RWPE2 (cell line): ENCODE measurements around the gene FOXO1.

Source experiments
- ATAC-seq: fragments of 200-7000 bp; cut with Tn5 transposase; 3 replicates; pipeline ENCODE4 v1.9.1; 2021; ENCODE audit warnings: low read depth
- DNase-seq: peaks from one replicate; pipeline ENCODE4 v3.0.0-alpha.2; 2020; ENCODE audit warnings: low spot score
- H3K27ac ChIP-seq: fragments of 450-650 bp; 2 replicates; pipeline ENCODE4 v1.5.1; 2017; ENCODE audit warnings: mild to moderate bottlenecking; ENCODE audit not compliant: poor library complexity, severe bottlenecking
- H3K27me3 ChIP-seq: fragments of 250-450 bp; sonication (Bioruptor Pico); 2 replicates; pipeline ENCODE4 v1.5.1; 2021; ENCODE audit warnings: mild to moderate bottlenecking, moderate library complexity; ENCODE audit not compliant: insufficient read depth, poor library complexity, severe bottlenecking
- H3K36me3 ChIP-seq: fragments of 250-450 bp; sonication (Bioruptor Pico); 2 replicates; pipeline ENCODE4 v1.5.1; 2020; ENCODE audit warnings: low read depth, mild to moderate bottlenecking, moderate library complexity
- H3K4me1 ChIP-seq: fragments of 250-450 bp; sonication (Bioruptor Pico); 2 replicates; pipeline ENCODE4 v1.5.1; 2021; ENCODE audit warnings: mild to moderate bottlenecking, moderate library complexity; ENCODE audit not compliant: insufficient read depth, poor library complexity, severe bottlenecking
- H3K4me3 ChIP-seq: fragments of 250-450 bp; sonication (Bioruptor Pico); 2 replicates; pipeline ENCODE4 v1.5.1; 2021; ENCODE audit warnings: mild to moderate bottlenecking, moderate library complexity; ENCODE audit not compliant: severe bottlenecking
- H3K9me3 ChIP-seq: fragments of 250-450 bp; sonication (Bioruptor Pico); 2 replicates; pipeline ENCODE4 v1.5.1; 2021; ENCODE audit warnings: mild to moderate bottlenecking, moderate library complexity; ENCODE audit not compliant: severe bottlenecking
- TF ChIP-seq, protein P1 (sequence below): fragments of 450-650 bp; IDR thresholded peaks from one replicate; pipeline ENCODE4 v1.5.1; 2017; ENCODE audit warnings: mild to moderate bottlenecking, moderate library complexity; ENCODE audit not compliant: poor library complexity, severe bottlenecking

The FOXO1 gene

DNA sequence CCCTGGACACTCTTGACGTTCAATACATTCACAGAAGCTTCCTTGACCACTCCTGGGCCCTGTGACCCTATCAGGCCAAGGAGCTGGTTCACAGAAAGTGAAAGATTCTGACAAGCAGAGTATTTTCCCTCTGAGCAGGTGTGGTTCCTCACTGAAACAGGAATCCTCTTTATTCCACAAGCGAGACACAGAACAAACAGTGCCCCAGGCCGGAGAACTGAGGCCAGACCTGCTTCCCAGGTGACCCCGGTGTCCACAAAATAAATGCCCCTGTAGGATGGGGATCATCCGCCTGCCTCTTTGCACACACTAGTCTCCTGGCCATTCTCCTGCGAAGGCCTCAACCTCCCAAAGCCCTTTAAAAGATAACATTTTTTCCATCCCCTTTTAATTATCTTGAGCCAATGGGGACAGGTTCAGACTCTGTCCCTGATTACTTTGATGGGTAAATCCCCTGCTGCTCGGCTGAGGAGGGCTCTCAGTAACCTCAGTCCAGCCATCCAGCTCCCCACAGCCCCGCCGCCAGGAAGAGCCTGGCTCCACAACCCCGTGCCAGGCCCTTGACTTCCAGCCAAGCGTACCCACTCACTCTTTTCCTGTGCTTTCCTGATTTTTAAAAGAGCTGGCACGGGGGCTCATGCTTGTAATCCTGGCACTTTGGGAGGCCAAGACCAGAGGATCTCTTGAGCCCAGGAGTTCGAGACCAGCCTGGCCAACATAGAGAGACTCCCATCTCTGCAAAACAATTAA is 129.1 kb downstream of the FOXO1 start:
- no peak for ATAC-seq
- peaks cover 17% of the 10 kb centered on the region for H3K4me1 ChIP-seq
- TF ChIP-seq, protein P1, sequence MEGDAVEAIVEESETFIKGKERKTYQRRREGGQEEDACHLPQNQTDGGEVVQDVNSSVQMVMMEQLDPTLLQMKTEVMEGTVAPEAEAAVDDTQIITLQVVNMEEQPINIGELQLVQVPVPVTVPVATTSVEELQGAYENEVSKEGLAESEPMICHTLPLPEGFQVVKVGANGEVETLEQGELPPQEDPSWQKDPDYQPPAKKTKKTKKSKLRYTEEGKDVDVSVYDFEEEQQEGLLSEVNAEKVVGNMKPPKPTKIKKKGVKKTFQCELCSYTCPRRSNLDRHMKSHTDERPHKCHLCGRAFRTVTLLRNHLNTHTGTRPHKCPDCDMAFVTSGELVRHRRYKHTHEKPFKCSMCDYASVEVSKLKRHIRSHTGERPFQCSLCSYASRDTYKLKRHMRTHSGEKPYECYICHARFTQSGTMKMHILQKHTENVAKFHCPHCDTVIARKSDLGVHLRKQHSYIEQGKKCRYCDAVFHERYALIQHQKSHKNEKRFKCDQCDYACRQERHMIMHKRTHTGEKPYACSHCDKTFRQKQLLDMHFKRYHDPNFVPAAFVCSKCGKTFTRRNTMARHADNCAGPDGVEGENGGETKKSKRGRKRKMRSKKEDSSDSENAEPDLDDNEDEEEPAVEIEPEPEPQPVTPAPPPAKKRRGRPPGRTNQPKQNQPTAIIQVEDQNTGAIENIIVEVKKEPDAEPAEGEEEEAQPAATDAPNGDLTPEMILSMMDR, result no peak
- H3K36me3 ChIP-seq, result no peaks in the 10 kb centered on the region
- no peak for DNase-seq
- H3K27me3 ChIP-seq, result no peaks in the 10 kb centered on the region
- H3K27ac ChIP-seq, result no peak overlapping the region
- no peaks in the 10 kb centered on the region for H3K9me3 ChIP-seq
- H3K4me3 ChIP-seq, result no peak overlapping the region

DNA sequence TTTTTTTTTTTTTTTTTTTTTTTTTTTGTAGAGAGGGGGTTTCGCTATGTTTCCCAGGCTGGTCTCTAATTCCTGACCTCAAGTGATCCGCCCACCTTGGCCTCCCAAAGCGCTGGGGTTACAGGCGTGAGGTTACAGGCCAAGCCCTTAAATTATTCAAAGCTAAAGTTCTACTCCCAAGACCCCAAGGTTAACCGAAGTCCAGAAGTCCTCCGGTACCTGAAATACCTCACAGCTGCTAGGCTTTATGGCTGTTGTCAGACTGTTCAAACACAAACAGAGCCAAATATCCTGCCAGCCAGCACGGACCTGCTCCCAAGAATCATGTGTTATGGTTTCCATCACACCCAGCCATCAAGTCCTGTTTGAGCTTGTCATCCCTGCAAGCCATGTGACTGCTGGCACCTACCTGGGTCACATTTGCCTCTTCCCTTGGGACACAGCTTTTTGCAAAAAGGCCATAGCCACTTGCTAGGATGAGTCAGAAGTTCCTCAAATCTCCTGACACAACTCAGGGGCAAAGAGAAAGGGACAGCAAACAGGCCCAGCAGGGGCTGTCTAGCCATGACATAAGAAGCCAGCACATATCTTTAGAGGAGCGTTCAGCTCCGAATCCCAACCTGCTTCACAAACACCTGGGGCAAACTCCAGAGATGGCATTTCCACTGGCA is 129.9 kb downstream of the FOXO1 start:
- TF ChIP-seq, protein P1, result no peak
- no peak overlapping the region for H3K4me3 ChIP-seq

DNA sequence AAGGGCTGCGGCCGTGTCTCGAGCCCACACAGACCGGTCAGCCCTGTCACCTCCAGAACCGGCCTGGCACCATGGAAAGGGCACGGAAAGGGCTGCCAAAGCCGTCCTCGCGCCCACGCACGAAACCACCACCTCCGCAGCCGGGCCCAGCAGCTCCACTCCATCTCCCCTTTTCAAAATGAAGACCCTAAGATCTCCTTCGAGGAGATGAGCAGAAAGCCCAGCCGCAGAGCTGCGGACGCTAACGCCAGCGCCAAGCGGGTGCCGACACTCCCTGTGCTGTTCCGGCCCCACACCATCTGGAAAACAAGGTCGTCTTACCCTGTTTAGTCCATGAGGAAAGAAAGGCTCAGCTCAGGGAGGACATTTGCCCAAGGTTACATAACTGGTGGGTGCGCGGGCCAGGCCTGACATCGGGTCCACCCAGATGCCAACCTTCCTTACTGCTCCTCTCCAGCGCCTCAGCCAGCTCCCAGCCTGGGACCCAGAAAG is 131.1 kb downstream of the FOXO1 start:
- Histone ChIP-seq H3K9me3 (no peaks in the 10 kb centered on the region), H3K36me3 (no peaks in the 10 kb centered on the region), H3K27me3 (no peaks in the 10 kb centered on the region), H3K4me3 (no peak overlapping the region), H3K4me1 (peaks cover 12% of the 10 kb centered on the region), H3K27ac (no peak overlapping the region)
- TF ChIP-seq, protein P1, result no peak
- ATAC-seq, result no peak
- DNase-seq, result no peak

More for the DNA sequence above, 129.9 kb downstream of the FOXO1 start:
- H3K4me1 ChIP-seq, result peaks cover 17% of the 10 kb centered on the region
- ATAC-seq, result no peak
- H3K27ac ChIP-seq, result no peak overlapping the region
- no peaks in the 10 kb centered on the region for H3K36me3 ChIP-seq
- DNase-seq, result no peak
- H3K9me3 ChIP-seq, result no peaks in the 10 kb centered on the region
- H3K27me3 ChIP-seq, result no peaks in the 10 kb centered on the region

DNA sequence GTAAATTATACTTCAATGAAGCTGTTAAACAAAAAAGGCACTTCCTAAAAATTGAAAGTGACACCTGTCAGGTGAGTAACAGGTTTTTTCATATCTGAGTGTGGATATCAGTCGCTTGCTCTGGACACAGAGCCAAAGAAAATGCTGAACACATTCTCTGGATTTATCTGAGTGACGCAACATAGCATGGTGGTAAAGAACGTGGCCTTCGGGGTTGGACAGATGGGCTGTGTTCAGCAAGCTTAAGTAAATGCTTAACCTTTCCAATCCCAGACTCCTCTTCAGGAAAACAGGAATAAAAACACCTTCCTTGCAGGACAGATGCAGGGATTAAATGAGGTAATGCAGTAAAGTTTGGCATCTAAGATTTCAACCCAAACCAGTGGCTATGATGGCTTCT is 132.0 kb downstream of the FOXO1 start:
- TF ChIP-seq, protein P1, result no peak
- Histone ChIP-seq H3K4me1 (peaks cover 5% of the 10 kb centered on the region), H3K27ac (no peak overlapping the region), H3K9me3 (no peaks in the 10 kb centered on the region), H3K4me3 (no peak overlapping the region), H3K27me3 (no peaks in the 10 kb centered on the region), H3K36me3 (no peaks in the 10 kb centered on the region)
- ATAC-seq, result no peak
- DNase-seq, result no peak

DNA sequence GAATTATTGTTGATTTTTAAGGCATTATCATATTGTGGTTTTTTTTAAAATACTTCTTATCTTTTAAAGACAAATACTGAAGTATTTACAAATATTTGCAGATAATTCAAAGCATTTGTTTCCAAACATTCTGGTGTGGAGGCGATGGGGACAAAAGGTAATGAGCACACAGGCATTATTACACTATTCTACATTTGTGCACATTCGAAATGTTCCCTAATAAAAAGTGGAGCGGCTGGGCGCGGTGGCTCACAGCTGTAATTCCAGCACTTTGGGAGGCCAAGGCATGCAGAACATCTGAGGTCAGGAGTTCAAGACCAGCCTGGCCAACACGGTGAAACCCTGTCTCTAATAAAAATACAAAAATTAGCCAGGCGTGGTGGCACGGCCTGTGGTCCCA is 133.4 kb downstream of the FOXO1 start:
- Histone ChIP-seq H3K4me1 (peaks cover 5% of the 10 kb centered on the region), H3K27ac (no peak overlapping the region), H3K36me3 (no peaks in the 10 kb centered on the region), H3K4me3 (no peak overlapping the region), H3K27me3 (no peaks in the 10 kb centered on the region), H3K9me3 (no peaks in the 10 kb centered on the region)
- TF ChIP-seq, protein P1, result no peak
- ATAC-seq (no peak), DNase-seq (no peak)
